GM18499 (cell line): ENCODE results near the gene NTRK1.

Source experiments
- ATAC-seq: cut with Tn5 transposase; IDR thresholded peaks from one replicate; pipeline ENCODE4 v1.9.1; 2021; ENCODE audit warnings: moderate number of reproducible peaks; ENCODE audit not compliant: insufficient read depth, unreplicated experiment

NTRK1 gene

GRCh38 chr1:156895455-156895812 lies 34.8 kb downstream of the NTRK1 start:
- ATAC-seq: no peak

- ATAC-seq: no peak
Measured at GRCh38 chr1:156895927-156896326, 35.3 kb downstream of the NTRK1 start.

GRCh38 chr1:156896490-156897033 lies 35.9 kb downstream of the NTRK1 start:
- no peak for ATAC-seq

GRCh38 chr1:156897078-156897825 lies 36.6 kb downstream of the NTRK1 start:
- no peak for ATAC-seq

- ATAC-seq: no peak
Measured at GRCh38 chr1:156898161-156898566, 37.5 kb downstream of the NTRK1 start.

GRCh38 chr1:156898971-156899664 lies 38.5 kb downstream of the NTRK1 start:
- ATAC-seq: no peak

GRCh38 chr1:156899956-156900718 lies 39.5 kb downstream of the NTRK1 start:
- ATAC-seq: no peak

- ATAC-seq: no peak
Measured at GRCh38 chr1:156900896-156901589, 40.4 kb downstream of the NTRK1 start.

- no peak for ATAC-seq
Measured at GRCh38 chr1:156901590-156901900, 40.9 kb downstream of the NTRK1 start.

- no peak for ATAC-seq
Measured at GRCh38 chr1:156901966-156902915, 41.6 kb downstream of the NTRK1 start.

GRCh38 chr1:156903328-156904091 lies 42.8 kb downstream of the NTRK1 start:
- ATAC-seq: no peak

- no peak for ATAC-seq
Measured at GRCh38 chr1:156904187-156904959, 43.7 kb downstream of the NTRK1 start.

GRCh38 chr1:156905176-156905575 lies 44.5 kb downstream of the NTRK1 start:
- no peak for ATAC-seq

GRCh38 chr1:156905651-156906050 lies 45.0 kb downstream of the NTRK1 start:
- ATAC-seq: no peak

- no peak for ATAC-seq
Measured at GRCh38 chr1:156906206-156906906, 45.7 kb downstream of the NTRK1 start.

- no peak for ATAC-seq
Measured at GRCh38 chr1:156908541-156908940, 47.9 kb downstream of the NTRK1 start.

GRCh38 chr1:156908955-156909354 lies 48.3 kb downstream of the NTRK1 start:
- no peak for ATAC-seq
